Adrenal gland (tissue), 5 donors: Measurements from ENCODE around the gene TLE2.

Source experiments
- CTCF ChIP-seq, 6 experiments: fragments of 450-650 bp in 4 of 6; fragments of 200-600 bp in 2 of 6; sonication (generic) in 1 of 6; IDR thresholded peaks; 1 replicate in 5 of 6; 2 replicates in 1 of 6; pipeline versions ENCODE4 v1.5.1 to v1.8.0; 2016 to 2021; ENCODE audit warnings: antibody characterized with exemption in 6 of 6, mild to moderate bottlenecking in 2 of 6, moderate library complexity in 1 of 6
- POLR2A ChIP-seq, 2 donors: fragments of 450-650 bp; IDR thresholded peaks; one replicate each; pipeline ENCODE4 v1.6.1; 2017; ENCODE audit warnings: antibody characterized with exemption in 2 of 2, mild to moderate bottlenecking in 2 of 2, moderate library complexity in 1 of 2
- donor health status: DM: no; HTN: no; CAD: no.

DNA sequence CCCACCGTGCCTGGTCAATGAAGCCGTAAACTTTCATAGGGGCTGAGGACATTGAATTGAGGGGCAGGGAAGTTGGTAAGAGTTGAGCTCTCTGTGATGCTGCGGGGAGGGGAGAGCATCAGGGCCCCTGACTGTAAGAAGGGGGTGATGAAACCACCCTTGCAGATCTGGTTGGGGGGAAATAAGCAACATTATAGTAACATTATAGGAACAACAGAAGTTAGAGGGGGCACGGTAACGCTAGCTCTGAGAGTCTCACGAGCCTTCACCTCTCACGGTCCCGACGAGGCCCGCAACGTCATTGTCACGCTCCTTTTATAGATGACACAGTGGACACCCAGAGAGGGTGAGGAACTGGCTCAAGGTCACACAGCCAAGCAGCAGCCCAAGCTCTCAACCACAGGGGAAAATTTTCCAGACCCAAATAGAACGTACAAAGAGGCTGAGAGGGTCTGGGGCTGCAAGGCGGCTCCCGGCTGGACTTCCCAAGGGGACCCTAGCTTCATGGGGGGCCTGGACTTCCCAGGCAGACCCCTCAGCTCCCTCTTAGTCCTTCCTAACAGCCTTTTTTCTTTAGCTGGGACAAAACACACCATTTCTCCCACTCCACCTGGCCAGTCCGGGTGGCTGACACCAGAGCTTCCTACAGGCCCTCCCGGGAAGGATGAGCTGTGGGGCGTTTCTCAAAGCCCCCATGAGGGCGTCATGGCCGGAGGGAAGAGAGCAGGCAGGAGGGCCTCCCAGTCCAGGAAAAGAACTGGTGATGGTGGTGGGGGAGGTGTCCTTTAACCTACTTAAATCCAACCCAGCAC is 29.1 kb upstream of the TLE2 start:
- no peak for TF ChIP-seq CTCF (IDR thresholded peaks at IDR 0.05)
- TF ChIP-seq POLR2A (IDR thresholded peaks at IDR 0.05): peak in 1 of 2 donors; percentile 66
